Measurements from ENCODE around the gene RERE.

RERE gene

GRCh38 chr1:8649875-8650274 lies 167.6 kb downstream of the RERE start:
- no peaks in the 10 kb centered on the region for H3K4me1 ChIP-seq (ENCODE audit: control insufficient read depth, insufficient read depth, low read length)
- no peak overlapping the region for H3K27ac ChIP-seq (ENCODE audit: insufficient read depth, low read depth, low read length, poor library complexity, severe bottlenecking)
- H3K4me3 ChIP-seq (ENCODE audit: insufficient read depth, low read depth, low read length): no peak overlapping the region
- H3K9me3 ChIP-seq (ENCODE audit: control insufficient read depth, low read length): no peaks in the 10 kb centered on the region
- 98 to 99% methylated on average over 4 to 6 of the region's 6 CpGs for WGBS, 2 experiments
- H3K27me3 ChIP-seq (ENCODE audit: control insufficient read depth, insufficient read depth, low read length, poor library complexity, severe bottlenecking): no peaks in the 10 kb centered on the region
- no peaks in the 10 kb centered on the region for H3K36me3 ChIP-seq (ENCODE audit: control insufficient read depth, insufficient read depth, low read length)

- Histone ChIP-seq H3K27ac (ENCODE audit: insufficient read depth, low read depth, low read length, poor library complexity, severe bottlenecking) (no peak overlapping the region), H3K27me3 (ENCODE audit: control insufficient read depth, insufficient read depth, low read length, poor library complexity, severe bottlenecking) (no peaks in the 10 kb centered on the region), H3K4me3 (ENCODE audit: insufficient read depth, low read depth, low read length) (no peak overlapping the region), H3K36me3 (ENCODE audit: control insufficient read depth, insufficient read depth, low read length) (no peaks in the 10 kb centered on the region), H3K4me1 (ENCODE audit: control insufficient read depth, insufficient read depth, low read length) (no peaks in the 10 kb centered on the region), H3K9me3 (ENCODE audit: control insufficient read depth, low read length) (no peaks in the 10 kb centered on the region)
- 83 to 96% methylated on average over 1 of the region's 1 CpG for WGBS, 2 experiments
Measured at GRCh38 chr1:8649027-8649426, 168.4 kb downstream of the RERE start.

GRCh38 chr1:8646996-8647395 lies 170.4 kb downstream of the RERE start:
- H3K36me3 ChIP-seq (ENCODE audit: control insufficient read depth, insufficient read depth, low read length): no peaks in the 10 kb centered on the region
- 92% methylated on average over 3 of the region's 3 CpGs for WGBS, 2 experiments

GRCh38 chr1:8646189-8646588 lies 171.3 kb downstream of the RERE start:
- no peak overlapping the region for H3K27ac ChIP-seq (ENCODE audit: insufficient read depth, low read depth, low read length, poor library complexity, severe bottlenecking)
- H3K27me3 ChIP-seq (ENCODE audit: control insufficient read depth, insufficient read depth, low read length, poor library complexity, severe bottlenecking): no peaks in the 10 kb centered on the region
- peaks cover 4% of the 10 kb centered on the region for H3K4me1 ChIP-seq (ENCODE audit: control insufficient read depth, insufficient read depth, low read length)
- no peaks in the 10 kb centered on the region for H3K9me3 ChIP-seq (ENCODE audit: control insufficient read depth, low read length)
- no peak overlapping the region for H3K4me3 ChIP-seq (ENCODE audit: insufficient read depth, low read depth, low read length)
- H3K36me3 ChIP-seq (ENCODE audit: control insufficient read depth, insufficient read depth, low read length): no peaks in the 10 kb centered on the region
- 91 to 93% methylated on average over 5 to 6 of the region's 6 CpGs for WGBS, 2 experiments

More at GRCh38 chr1:8646996-8647395, 170.4 kb downstream of the RERE start:
- Histone ChIP-seq H3K4me1 (ENCODE audit: control insufficient read depth, insufficient read depth, low read length) (no peaks in the 10 kb centered on the region), H3K4me3 (ENCODE audit: insufficient read depth, low read depth, low read length) (no peak overlapping the region), H3K27me3 (ENCODE audit: control insufficient read depth, insufficient read depth, low read length, poor library complexity, severe bottlenecking) (no peaks in the 10 kb centered on the region), H3K27ac (ENCODE audit: insufficient read depth, low read depth, low read length, poor library complexity, severe bottlenecking) (no peak overlapping the region), H3K9me3 (ENCODE audit: control insufficient read depth, low read length) (no peaks in the 10 kb centered on the region)

- Histone ChIP-seq H3K9me3 (ENCODE audit: control insufficient read depth, low read length) (no peaks in the 10 kb centered on the region), H3K4me1 (ENCODE audit: control insufficient read depth, insufficient read depth, low read length) (peaks cover 7% of the 10 kb centered on the region), H3K27ac (ENCODE audit: insufficient read depth, low read depth, low read length, poor library complexity, severe bottlenecking) (no peak overlapping the region), H3K27me3 (ENCODE audit: control insufficient read depth, insufficient read depth, low read length, poor library complexity, severe bottlenecking) (no peaks in the 10 kb centered on the region), H3K36me3 (ENCODE audit: control insufficient read depth, insufficient read depth, low read length) (no peaks in the 10 kb centered on the region), H3K4me3 (ENCODE audit: insufficient read depth, low read depth, low read length) (no peak overlapping the region)
- 93 to 96% methylated on average over 6 of the region's 6 CpGs for WGBS, 2 experiments
Measured at GRCh38 chr1:8643542-8644536, 173.6 kb downstream of the RERE start.

- 87 to 100% methylated on average over 1 to 2 of the region's 2 CpGs for WGBS, 2 experiments
- Histone ChIP-seq H3K9me3 (ENCODE audit: control insufficient read depth, low read length) (no peaks in the 10 kb centered on the region), H3K27me3 (ENCODE audit: control insufficient read depth, insufficient read depth, low read length, poor library complexity, severe bottlenecking) (no peaks in the 10 kb centered on the region), H3K27ac (ENCODE audit: insufficient read depth, low read depth, low read length, poor library complexity, severe bottlenecking) (no peak overlapping the region), H3K4me1 (ENCODE audit: control insufficient read depth, insufficient read depth, low read length) (peaks cover 7% of the 10 kb centered on the region), H3K4me3 (ENCODE audit: insufficient read depth, low read depth, low read length) (no peak overlapping the region), H3K36me3 (ENCODE audit: control insufficient read depth, insufficient read depth, low read length) (no peaks in the 10 kb centered on the region)
Measured at GRCh38 chr1:8642114-8642513, 175.3 kb downstream of the RERE start.

GRCh38 chr1:8641377-8641997 lies 176.0 kb downstream of the RERE start:
- H3K27me3 ChIP-seq (ENCODE audit: control insufficient read depth, insufficient read depth, low read length, poor library complexity, severe bottlenecking): no peaks in the 10 kb centered on the region
- no peak overlapping the region for H3K27ac ChIP-seq (ENCODE audit: insufficient read depth, low read depth, low read length, poor library complexity, severe bottlenecking)
- H3K36me3 ChIP-seq (ENCODE audit: control insufficient read depth, insufficient read depth, low read length): no peaks in the 10 kb centered on the region
- 69 to 89% methylated on average over 2 to 3 of the region's 3 CpGs for WGBS, 2 experiments
- H3K4me1 ChIP-seq (ENCODE audit: control insufficient read depth, insufficient read depth, low read length): peaks cover 10% of the 10 kb centered on the region
- H3K4me3 ChIP-seq (ENCODE audit: insufficient read depth, low read depth, low read length): no peak overlapping the region
- no peaks in the 10 kb centered on the region for H3K9me3 ChIP-seq (ENCODE audit: control insufficient read depth, low read length)

GRCh38 chr1:8640950-8641349 lies 176.5 kb downstream of the RERE start:
- Histone ChIP-seq H3K36me3 (ENCODE audit: control insufficient read depth, insufficient read depth, low read length) (no peaks in the 10 kb centered on the region), H3K4me1 (ENCODE audit: control insufficient read depth, insufficient read depth, low read length) (peaks cover 10% of the 10 kb centered on the region), H3K27me3 (ENCODE audit: control insufficient read depth, insufficient read depth, low read length, poor library complexity, severe bottlenecking) (no peaks in the 10 kb centered on the region), H3K9me3 (ENCODE audit: control insufficient read depth, low read length) (no peaks in the 10 kb centered on the region), H3K27ac (ENCODE audit: insufficient read depth, low read depth, low read length, poor library complexity, severe bottlenecking) (no peak overlapping the region), H3K4me3 (ENCODE audit: insufficient read depth, low read depth, low read length) (no peak overlapping the region)
- WGBS, 2 experiments: 86 to 94% methylated on average over 1 of the region's 1 CpG

- Histone ChIP-seq H3K4me3 (ENCODE audit: insufficient read depth, low read depth, low read length) (no peak overlapping the region), H3K4me1 (ENCODE audit: control insufficient read depth, insufficient read depth, low read length) (peaks cover 10% of the 10 kb centered on the region), H3K27me3 (ENCODE audit: control insufficient read depth, insufficient read depth, low read length, poor library complexity, severe bottlenecking) (no peaks in the 10 kb centered on the region), H3K27ac (ENCODE audit: insufficient read depth, low read depth, low read length, poor library complexity, severe bottlenecking) (no peak overlapping the region), H3K36me3 (ENCODE audit: control insufficient read depth, insufficient read depth, low read length) (no peaks in the 10 kb centered on the region), H3K9me3 (ENCODE audit: control insufficient read depth, low read length) (no peaks in the 10 kb centered on the region)
- WGBS, 2 experiments: 97% methylated on average over 5 of the region's 5 CpGs
Measured at GRCh38 chr1:8639148-8639547, 178.3 kb downstream of the RERE start.

GRCh38 chr1:8633741-8634501 lies 183.5 kb downstream of the RERE start:
- Histone ChIP-seq H3K9me3 (ENCODE audit: control insufficient read depth, low read length) (no peaks in the 10 kb centered on the region), H3K4me3 (ENCODE audit: insufficient read depth, low read depth, low read length) (no peak overlapping the region), H3K27me3 (ENCODE audit: control insufficient read depth, insufficient read depth, low read length, poor library complexity, severe bottlenecking) (no peaks in the 10 kb centered on the region), H3K36me3 (ENCODE audit: control insufficient read depth, insufficient read depth, low read length) (no peaks in the 10 kb centered on the region), H3K4me1 (ENCODE audit: control insufficient read depth, insufficient read depth, low read length) (peaks cover 22% of the 10 kb centered on the region), H3K27ac (ENCODE audit: insufficient read depth, low read depth, low read length, poor library complexity, severe bottlenecking) (no peak overlapping the region)
- 93 to 94% methylated on average over 5 of the region's 5 CpGs for WGBS, 2 experiments
